Ishikawa (cell line): ENCODE data around the gene IL17REL.

Source experiments
- CREB1 ChIP-seq: IDR thresholded peaks from 2 replicates; pipeline ENCODE4 v1.6.1; 2012; ENCODE audit warnings: low read depth
- EGR1 ChIP-seq: IDR thresholded peaks from 2 replicates; pipeline ENCODE4 v1.6.1; 2012
- EP300 ChIP-seq: IDR thresholded peaks from 2 replicates; pipeline ENCODE4 v1.6.1; 2012; ENCODE audit warnings: borderline replicate concordance
- FOXM1 ChIP-seq: IDR thresholded peaks from 2 replicates; pipeline ENCODE4 v1.6.1; 2012; ENCODE audit warnings: low read depth, borderline replicate concordance
- NFIC ChIP-seq: IDR thresholded peaks from 2 replicates; pipeline ENCODE4 v1.6.1; 2012
- REST ChIP-seq: IDR thresholded peaks from 2 replicates; pipeline ENCODE4 v1.6.1; 2012; ENCODE audit warnings: low read depth, mild to moderate bottlenecking
- TAF1 ChIP-seq: IDR thresholded peaks from 2 replicates; pipeline ENCODE4 v1.6.1; 2012; ENCODE audit warnings: low read depth, mild to moderate bottlenecking
- TCF12 ChIP-seq: IDR thresholded peaks from 2 replicates; pipeline ENCODE4 v1.6.1; 2012; ENCODE audit warnings: low read depth
- YY1 ChIP-seq: IDR thresholded peaks from 2 replicates; pipeline ENCODE4 v1.6.1; 2012; ENCODE audit warnings: low read depth
- ZBTB7A ChIP-seq: IDR thresholded peaks from 2 replicates; pipeline ENCODE4 v1.6.1; 2012; ENCODE audit warnings: low read depth

- TF ChIP-seq TCF12 (no peak; the same call in 1 of the 2 replicates), FOXM1 (no peak), CREB1 (no peak), EGR1 (no peak), EP300 (no peak), ZBTB7A (no peak; the same call in 1 of the 2 replicates), NFIC (no peak), REST (0 out of 2 replicates have a peak, but pooled peaks have one; percentile 5), TAF1 (no peak), YY1 (0 out of 2 replicates have a peak, but pooled peaks have one; percentile 36)
Observed at GRCh38 chr22:50030297-50031188, 18.0 kb upstream of the IL17REL start.
